Pancreas (tissue), 10 donors: ENCODE data around the gene PRTFDC1. TPM values are rescaled to one million over a fixed set of nuclear protein-coding genes. Genes with fewer than 3 reads are reported as not detected.

ENCODE experiments used
- ATAC-seq, 4 donors: fragments of 200-7000 bp; cut with Tn5 transposase; one replicate each; pipeline versions ENCODE4 v1.8.0 to v1.9.1; 2020; ENCODE audit warnings: mild to moderate bottlenecking in 4 of 4, moderate library complexity in 4 of 4
- DNase-seq, 6 donors: peaks; one replicate each; pipeline ENCODE4 v3.0.0-alpha.2; 2020
- FAIRE-seq: peaks from 2 replicates; lab custom pipeline; 2012; peaks lifted over from hg19 to GRCh38; lab: Jason Lieb, UNC
- H3K27ac ChIP-seq, 4 donors: fragments of 200-600 bp; sonication (generic); 1 replicate in 3 of 4; 2 replicates in 1 of 4; pipeline versions ENCODE4 v1.5.0 to v1.8.0; 2020
- H3K27me3 ChIP-seq, 4 donors: fragments of 200-600 bp; one replicate each; pipeline ENCODE4 v1.8.0; 2021
- H3K36me3 ChIP-seq, 3 donors: fragments of 200-600 bp; sonication (generic) in 1 of 3; one replicate each; pipeline versions ENCODE4 v1.5.0 to v1.8.0; 2020 to 2021
- H3K4me1 ChIP-seq, 3 donors: fragments of 200-600 bp; one replicate each; pipeline ENCODE4 v1.8.0; 2021
- H3K4me3 ChIP-seq, 4 donors: fragments of 200-600 bp; sonication (generic) in 2 of 4; one replicate each; pipeline versions ENCODE4 v1.5.0 to v1.8.0; 2020 to 2021
- H3K9me3 ChIP-seq, 4 donors: fragments of 200-600 bp; one replicate each; pipeline ENCODE4 v1.8.0; 2021
- CTCF ChIP-seq, 4 donors: fragments of 200-600 bp; sonication (generic) in 3 of 4; IDR thresholded peaks; one replicate each; pipeline versions ENCODE4 v1.5.0 to v1.8.0; 2021; ENCODE audit warnings: antibody characterized with exemption in 4 of 4
- WGBS, 2 donors: extraction: QIAGEN DNeasy Blood & Tissue Kit; methylation state at CpG; one replicate each; pipeline ENCODE4 v1.1.7; 2013; 5-methylcytosine and 5-hydroxymethylcytosine counted together
- intact Hi-C, 3 donors: fragments of 100-400 bp; cut with DNase I; formaldehyde crosslinking; loops; one replicate each; pipeline versions ENCODE4 v1.11.1 to v1.14.2; 2022
- polyA plus RNA-seq, 2 donors: library from polyadenylated mRNA; stranded (reverse); fragments of 200-250 nt; gene quantifications; one replicate each; pipeline ENCODE4 v1.2.3, GENCODE V29; 2013
- total RNA-seq, 6 donors: library from RNA; stranded (reverse); fragmentation: NEBNext Ultra II Directional in 4 of 6; extraction: Animal tissue kit (Norgen Biotek cat#: 25700) in 4 of 6; gene quantifications; one replicate each; pipeline versions ENCODE4 v1.2.1 to v1.2.4, GENCODE V29; 2021 to 2023
- donor health status: healthy with polysubstance abuse.
- donor health status: DM: no; HTN: no; CAD: no; lungs with moderate emphysema.
- donor health status: DM: no; HTN: no; CAD: no.
- donor health status: control.
- donor health status: control.
- donor health status: Bipolar disorder and iron deficiency.
- donor health status: DM: yes; HTN: yes; CAD: no.
- donor health status: DM: no; HTN: no; CAD: no.
- donor health status: DM: no; HTN: no; CAD: no.
- donor health status: DM: yes; HTN: yes; CAD: no.

Gene PRTFDC1
- total and polyA plus RNA-seq, 8 donors: 1.7 to 6.1 (median 2.8) TPM

GRCh38 chr10:24984906-24985305 is 32.5 kb upstream of the PRTFDC1 start:
- DNase-seq: no peak
- Histone ChIP-seq H3K9me3 (no peaks in the 10 kb centered on the region), H3K27me3 (no peaks in the 10 kb centered on the region), H3K4me1 (peaks cover 5 to 7% (median 6%) of the 10 kb centered on the region in 3 donors), H3K36me3 (no peaks in the 10 kb centered on the region), H3K4me3 (no peak overlapping the region), H3K27ac (no peak overlapping the region)
- FAIRE-seq: no peak
- intact Hi-C loops: loop anchor here in 1 of 3 donors (10.0 kb wide), 1 partner anchor 340 kb away; no protein-coding TSS in a partner anchor
- ATAC-seq: no peak
- TF ChIP-seq CTCF (IDR thresholded peaks at IDR 0.05): no peak
- WGBS, 2 donors: 45 to 50% methylated on average over 3 of the region's 3 CpGs

- no peak for DNase-seq
- FAIRE-seq: no peak
- 75 to 87% methylated on average over 3 of the region's 3 CpGs for WGBS, 2 donors
- TF ChIP-seq CTCF (IDR thresholded peaks at IDR 0.05): no peak
- Histone ChIP-seq H3K27ac (no peak overlapping the region), H3K4me1 (no peaks in the 10 kb centered on the region), H3K27me3 (no peaks in the 10 kb centered on the region), H3K36me3 (no peaks in the 10 kb centered on the region), H3K9me3 (no peaks in the 10 kb centered on the region), H3K4me3 (no peak overlapping the region)
- ATAC-seq: no peak
- intact Hi-C loops: loop anchor here in 1 of 3 donors (10.0 kb wide), 1 partner anchor 339 kb away; no protein-coding TSS in a partner anchor
These were observed 31.5 kb upstream of the PRTFDC1 start for GRCh38 chr10:24983946-24984345.

GRCh38 chr10:24983130-24983529 is 30.7 kb upstream of the PRTFDC1 start:
- TF ChIP-seq CTCF (IDR thresholded peaks at IDR 0.05): no peak
- intact Hi-C loops: loop anchor here in 1 of 3 donors (10.0 kb wide), 1 partner anchor 338 kb away; no protein-coding TSS in a partner anchor
- Histone ChIP-seq H3K36me3 (no peaks in the 10 kb centered on the region), H3K9me3 (no peaks in the 10 kb centered on the region), H3K4me3 (no peak overlapping the region), H3K27me3 (no peaks in the 10 kb centered on the region), H3K27ac (no peak overlapping the region), H3K4me1 (no peaks in the 10 kb centered on the region)
- WGBS, 2 donors: 94 to 95% methylated on average over 4 of the region's 4 CpGs
- FAIRE-seq: no peak
- ATAC-seq: no peak
- DNase-seq: no peak

GRCh38 chr10:24982319-24983112 is 30.1 kb upstream of the PRTFDC1 start:
- FAIRE-seq: no peak
- Histone ChIP-seq H3K27ac (no peak overlapping the region), H3K27me3 (no peaks in the 10 kb centered on the region), H3K36me3 (no peaks in the 10 kb centered on the region), H3K9me3 (no peaks in the 10 kb centered on the region), H3K4me1 (no peaks in the 10 kb centered on the region), H3K4me3 (no peak overlapping the region)
- ATAC-seq: no peak
- no peak for DNase-seq
- intact Hi-C loops: loop anchor here in 1 of 3 donors (10.0 kb wide), 1 partner anchor 338 kb away; no protein-coding TSS in a partner anchor
- TF ChIP-seq CTCF (IDR thresholded peaks at IDR 0.05): no peak
- WGBS, 2 donors: 83 to 84% methylated on average over 1 of the region's 1 CpG
